ENCODE results near the gene DCLRE1C. TPM values are rescaled to one million over a fixed set of nuclear protein-coding genes. Genes with fewer than 3 reads are reported as not detected.
"Not testable (repeated sequence)": the region's sequence is repeated elsewhere in the genome, so short reads cannot be mapped to it uniquely, and the experiment has no call there.

DCLRE1C gene
- total and polyA plus RNA-seq, 8 donors, result 8.3 to 24.6 (median 18.8) TPM

- no peak for TF ChIP-seq CTCF (IDR thresholded peaks at IDR 0.05)
- Histone ChIP-seq H3K4me1 (peaks cover 8 to 37% of the 10 kb centered on the region in 2 donors), H3K9me3 (no peaks in the 10 kb centered on the region), H3K4me3 (no peak overlapping the region), H3K27me3 (no peaks in the 10 kb centered on the region), H3K36me3 (peaks cover 0 to 42% of the 10 kb centered on the region in 2 donors), H3K27ac (no peak overlapping the region)
- ATAC-seq (no peak), DNase-seq (no peak)
- intact Hi-C loops (cut with DNase I), result no loop called here
Observed at GRCh38 chr10:14949291-14949690, 4.6 kb downstream of the DCLRE1C start.

GRCh38 chr10:14947268-14947667 is 6.6 kb downstream of the DCLRE1C start:
- intact Hi-C loops (cut with DNase I), result no loop called here
- DNase-seq (no peak), ATAC-seq (no peak)
- no peak for TF ChIP-seq CTCF (IDR thresholded peaks at IDR 0.05)
- no peak overlapping the region for H3K4me3 ChIP-seq
- no peaks in the 10 kb centered on the region for H3K27me3 ChIP-seq
- no peak overlapping the region for H3K27ac ChIP-seq
- no peaks in the 10 kb centered on the region for H3K9me3 ChIP-seq
- peaks cover 0 to 25% of the 10 kb centered on the region in 2 donors for H3K4me1 ChIP-seq
- H3K36me3 ChIP-seq, result peaks cover 0 to 62% of the 10 kb centered on the region in 2 donors

GRCh38 chr10:14945108-14945507 is 8.8 kb downstream of the DCLRE1C start:
- Histone ChIP-seq H3K4me1 (peaks cover 0 to 4% of the 10 kb centered on the region in 2 donors), H3K27me3 (no peaks in the 10 kb centered on the region), H3K27ac (no peak overlapping the region), H3K36me3 (peaks cover 0 to 80% of the 10 kb centered on the region in 2 donors), H3K9me3 (no peaks in the 10 kb centered on the region), H3K4me3 (no peak overlapping the region)
- intact Hi-C loops (cut with DNase I), result no loop called here
- TF ChIP-seq CTCF (IDR thresholded peaks at IDR 0.05), result no peak
- ATAC-seq (no peak), DNase-seq (no peak)

GRCh38 chr10:14942950-14943338 is 11.0 kb downstream of the DCLRE1C start:
- H3K27ac ChIP-seq; intact Hi-C loops (cut with DNase I); ATAC-seq; H3K9me3 ChIP-seq; DNase-seq; H3K4me1 ChIP-seq; H3K27me3 ChIP-seq; H3K4me3 ChIP-seq: not testable (repeated sequence)
- peaks cover 0 to 85% of the 10 kb centered on the region in 2 donors for H3K36me3 ChIP-seq

- H3K27ac ChIP-seq; ATAC-seq; intact Hi-C loops (cut with DNase I): not testable (repeated sequence)
Observed at GRCh38 chr10:14942147-14942949, 11.5 kb downstream of the DCLRE1C start.

GRCh38 chr10:14938971-14939370 is 14.9 kb downstream of the DCLRE1C start:
- H3K4me3 ChIP-seq; H3K4me1 ChIP-seq; DNase-seq; H3K27me3 ChIP-seq; H3K9me3 ChIP-seq; intact Hi-C loops (cut with DNase I): not testable (repeated sequence)
- Histone ChIP-seq H3K27ac (peak overlapping the region in 1 of 2 donors; percentile 3), H3K36me3 (peaks cover 0 to 77% of the 10 kb centered on the region in 2 donors)
- peak; percentile 16 for ATAC-seq

More at GRCh38 chr10:14942147-14942949, 11.5 kb downstream of the DCLRE1C start:
- not testable (repeated sequence) for H3K9me3 ChIP-seq, H3K27me3 ChIP-seq, H3K4me3 ChIP-seq, DNase-seq, H3K4me1 ChIP-seq
- peaks cover 0 to 81% of the 10 kb centered on the region in 2 donors for H3K36me3 ChIP-seq

Measured in left lung (tissue), 10 donors.